ENCODE results near the gene ZCWPW1.
A peak's percentile ranks its signal among the peaks of the same experiment; 100 is the strongest.

ZCWPW1 gene

GRCh38 chr7:100433592-100434296, 5.2 kb upstream of the ZCWPW1 start:
- FAIRE-seq (no peak), DNase-seq (ENCODE audit: insufficient read length, low spot score) (no peak)

DNA sequence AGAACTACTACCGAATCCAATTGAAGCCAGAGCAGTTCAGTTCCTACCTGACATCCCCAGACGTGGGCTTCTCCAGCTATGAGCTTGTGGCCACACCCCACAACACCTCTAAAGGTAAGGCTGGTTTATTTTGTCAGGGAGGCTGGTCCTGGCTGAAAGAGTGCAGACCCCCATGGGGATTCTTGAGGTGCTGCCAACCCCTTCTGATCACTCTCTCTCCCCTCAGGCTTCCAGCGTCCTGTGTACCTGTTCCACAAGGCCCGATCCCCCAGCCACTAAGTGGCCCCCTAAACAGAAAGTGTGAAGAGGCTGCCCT, 4.7 kb upstream of the ZCWPW1 start:
- FAIRE-seq (no peak), DNase-seq (ENCODE audit: insufficient read length, low spot score) (no peak)

- DNase-seq (ENCODE audit: insufficient read length, low spot score) (no peak), FAIRE-seq (no peak)
Measured at GRCh38 chr7:100432621-100433275, 4.2 kb upstream of the ZCWPW1 start.

- FAIRE-seq, result no peak
Measured at GRCh38 chr7:100432053-100432452, 3.5 kb upstream of the ZCWPW1 start.

GRCh38 chr7:100431286-100431735, 2.8 kb upstream of the ZCWPW1 start:
- FAIRE-seq, result no peak
- DNase-seq (ENCODE audit: insufficient read length, low spot score), result no peak

More at GRCh38 chr7:100432053-100432452, 3.5 kb upstream of the ZCWPW1 start:
- DNase-seq (ENCODE audit: insufficient read length, low spot score), result no peak

DNA sequence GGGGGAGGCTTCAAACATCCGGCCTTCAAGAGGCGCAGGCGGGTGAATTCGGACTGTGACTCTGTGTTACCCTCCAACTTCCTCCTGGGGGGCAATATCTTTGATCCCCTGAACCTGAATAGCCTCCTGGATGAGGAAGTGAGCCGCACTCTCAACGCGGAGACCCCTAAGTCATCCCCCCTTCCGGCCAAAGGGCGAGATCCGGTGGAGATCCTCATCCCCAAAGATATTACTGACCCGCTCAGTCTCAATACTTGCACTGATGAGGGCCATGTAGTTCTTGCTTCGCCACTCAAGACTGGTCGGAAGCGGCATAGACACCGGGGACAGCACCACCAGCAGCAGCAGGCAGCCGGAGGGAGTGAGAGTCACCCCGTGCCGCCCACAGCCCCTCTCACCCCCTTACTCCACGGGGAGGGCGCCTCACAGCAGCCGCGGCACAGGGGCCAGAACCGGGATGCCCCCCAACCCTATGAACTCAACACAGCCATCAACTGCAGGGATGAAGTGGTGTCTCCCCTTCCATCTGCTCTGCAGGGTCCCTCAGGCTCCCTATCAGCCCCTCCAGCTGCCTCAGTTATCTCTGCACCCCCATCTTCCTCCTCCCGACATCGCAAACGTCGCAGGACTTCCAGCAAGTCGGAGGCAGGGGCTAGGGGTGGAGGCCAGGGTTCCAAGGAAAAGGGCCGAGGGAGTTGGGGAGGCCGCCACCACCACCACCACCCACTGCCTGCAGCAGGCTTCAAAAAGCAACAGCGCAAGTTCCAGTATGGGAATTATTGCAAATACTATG, 2.2 kb upstream of the ZCWPW1 start:
- DNase-seq (ENCODE audit: insufficient read length, low spot score) (no peak), FAIRE-seq (no peak)

- DNase-seq (ENCODE audit: insufficient read length, low spot score) (peak; percentile 86), FAIRE-seq (peak; percentile 67)
Measured at GRCh38 chr7:100429637-100430492, 1.4 kb upstream of the ZCWPW1 start, which contains the start of gene MEPCE. TSS of gene MEPCE (plus strand) at chr7:100429831. CDS start at chr7:100430019, 188 bp downstream.

GRCh38 chr7:100428967-100429636, 599 bp upstream of the ZCWPW1 start:
- FAIRE-seq, result no peak
- DNase-seq (ENCODE audit: insufficient read length, low spot score), result peak; percentile 87

DNA sequence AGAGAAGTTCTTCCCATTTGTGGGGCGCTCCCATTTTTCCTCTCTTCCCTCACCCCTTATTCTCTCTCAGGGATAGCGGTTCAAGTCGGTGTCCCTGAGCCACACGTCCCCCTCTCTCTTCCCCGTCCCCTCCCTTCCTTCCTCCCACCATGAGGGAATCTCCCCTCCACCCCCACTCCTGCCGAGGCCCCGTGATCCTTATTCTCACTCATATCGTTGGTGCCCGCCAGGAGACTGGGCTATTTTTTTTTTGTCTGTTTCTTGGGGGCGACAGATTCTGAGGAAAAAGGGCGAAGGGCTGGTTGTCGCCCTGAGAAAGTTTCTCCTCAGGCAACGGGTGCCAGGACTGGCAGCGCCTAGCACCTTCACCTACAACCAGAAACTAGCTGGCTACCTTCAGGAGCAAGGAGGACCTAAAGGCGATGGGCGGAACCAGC, 723 bp downstream of the ZCWPW1 start:
- DNase-seq (ENCODE audit: insufficient read length, low spot score), result no peak
- FAIRE-seq, result no peak

DNA sequence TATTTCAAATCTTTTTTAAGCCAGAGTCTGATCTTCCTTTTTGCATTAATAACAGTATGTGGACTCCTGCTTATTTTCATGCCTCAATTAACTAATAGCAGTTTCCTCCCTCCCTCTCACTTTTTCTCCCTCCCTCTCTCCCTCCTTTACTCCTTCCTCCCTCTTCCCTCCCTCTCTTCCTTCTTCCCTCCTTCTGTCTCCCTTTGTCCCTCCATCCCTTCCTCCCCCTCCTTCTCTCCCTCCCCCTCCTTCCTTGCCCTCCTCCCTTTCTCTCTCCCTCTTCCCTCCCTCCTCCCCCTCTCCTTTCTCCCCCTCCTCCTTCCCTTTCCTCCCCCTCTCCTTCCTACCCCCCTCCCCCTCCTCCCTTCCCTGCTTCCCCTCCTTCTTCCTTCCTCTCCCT, 2.0 kb downstream of the ZCWPW1 start:
- FAIRE-seq (no peak), DNase-seq (ENCODE audit: insufficient read length, low spot score) (no peak)

GRCh38 chr7:100425347-100425746, 3.2 kb downstream of the ZCWPW1 start:
- no peak for FAIRE-seq
- no peak for DNase-seq (ENCODE audit: insufficient read length, low spot score)

- FAIRE-seq, result no peak
Measured at GRCh38 chr7:100423315-100423714, 5.2 kb downstream of the ZCWPW1 start.

DNA sequence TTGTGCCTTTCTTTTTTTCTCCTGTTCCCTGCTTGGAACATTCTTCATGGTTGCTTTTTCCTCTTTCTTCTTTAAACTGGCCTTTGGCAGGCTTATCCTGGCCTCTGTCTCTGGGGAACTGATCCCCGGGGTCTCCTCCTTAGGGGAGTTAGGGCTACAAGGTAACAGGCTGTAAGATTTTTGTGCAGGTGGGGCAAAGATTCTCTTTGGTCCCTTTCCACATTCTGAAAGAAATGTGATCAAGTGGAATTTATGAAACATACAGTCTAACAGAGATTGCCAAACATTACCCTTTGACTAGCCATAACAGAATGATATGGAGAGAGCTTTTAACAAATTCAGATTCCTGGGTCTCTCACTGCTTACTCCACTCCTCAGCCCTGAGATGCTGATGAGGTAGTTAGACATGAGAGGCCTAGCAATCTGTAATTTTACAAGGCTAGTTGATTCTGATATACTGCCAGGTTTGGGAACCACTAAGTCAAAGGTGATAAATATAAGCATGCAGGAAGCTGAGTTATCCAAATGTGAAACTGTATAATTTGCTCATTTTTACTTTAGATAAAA, 8.8 kb downstream of the ZCWPW1 start:
- FAIRE-seq, result no peak
- no peak for DNase-seq (ENCODE audit: insufficient read length, low spot score)

More at GRCh38 chr7:100423315-100423714, 5.2 kb downstream of the ZCWPW1 start:
- DNase-seq (ENCODE audit: insufficient read length, low spot score), result no peak

DNA sequence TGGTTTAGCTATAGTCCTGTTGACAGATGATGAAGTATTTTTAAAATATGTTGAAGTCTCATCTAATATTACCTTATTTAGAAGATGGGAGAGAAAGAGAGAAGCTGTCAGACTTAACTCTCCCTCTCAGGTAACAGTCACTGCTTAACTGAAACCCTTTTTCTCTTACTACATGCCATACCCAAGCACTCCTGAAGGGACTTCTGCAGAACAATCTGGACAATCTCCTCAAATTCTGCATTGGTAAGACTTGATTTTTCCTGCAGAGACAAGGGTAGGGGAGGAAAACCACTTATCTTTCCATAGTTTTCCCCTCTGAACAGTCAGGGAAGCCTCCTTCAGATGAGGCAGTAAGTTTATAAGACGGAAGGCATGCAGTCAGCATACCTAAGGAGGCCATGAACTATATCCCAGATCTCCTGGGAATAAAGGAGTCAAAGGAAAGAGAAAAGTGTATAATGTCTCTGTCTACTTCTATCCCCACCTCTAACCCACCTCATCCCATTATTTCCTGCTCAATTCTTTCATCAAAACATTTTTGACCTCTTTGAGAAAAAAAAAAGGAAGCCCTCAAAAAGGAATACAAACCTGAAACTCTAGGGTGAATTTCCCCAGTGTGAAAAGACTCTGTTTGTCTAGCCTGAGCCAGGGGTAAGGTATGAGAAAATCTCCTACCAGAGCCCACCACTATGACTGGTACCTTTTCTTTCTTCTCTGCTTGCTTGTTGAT, 9.4 kb downstream of the ZCWPW1 start:
- DNase-seq (ENCODE audit: insufficient read length, low spot score), result no peak

DNA sequence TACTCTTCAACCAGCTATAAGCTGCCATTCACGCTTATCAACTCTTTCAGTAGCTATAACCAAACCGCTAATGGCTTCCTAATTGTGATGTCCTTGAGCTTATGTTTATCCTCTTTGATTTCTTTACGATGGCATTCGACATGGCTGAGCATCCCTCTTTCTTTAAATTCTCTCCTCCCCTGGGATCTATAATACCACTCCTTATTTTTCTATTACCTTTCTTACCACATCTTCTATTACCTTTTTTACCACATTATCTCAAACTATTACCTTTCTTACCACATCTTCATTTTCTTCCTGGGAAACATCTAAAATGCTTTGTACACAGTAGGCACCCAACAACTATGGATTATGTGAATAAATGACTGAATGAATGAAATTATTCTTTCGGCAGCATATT, 13.1 kb downstream of the ZCWPW1 start:
- FAIRE-seq (no peak), DNase-seq (ENCODE audit: insufficient read length, low spot score) (no peak)

More for the DNA sequence above, 9.4 kb downstream of the ZCWPW1 start:
- FAIRE-seq, result no peak

DNA sequence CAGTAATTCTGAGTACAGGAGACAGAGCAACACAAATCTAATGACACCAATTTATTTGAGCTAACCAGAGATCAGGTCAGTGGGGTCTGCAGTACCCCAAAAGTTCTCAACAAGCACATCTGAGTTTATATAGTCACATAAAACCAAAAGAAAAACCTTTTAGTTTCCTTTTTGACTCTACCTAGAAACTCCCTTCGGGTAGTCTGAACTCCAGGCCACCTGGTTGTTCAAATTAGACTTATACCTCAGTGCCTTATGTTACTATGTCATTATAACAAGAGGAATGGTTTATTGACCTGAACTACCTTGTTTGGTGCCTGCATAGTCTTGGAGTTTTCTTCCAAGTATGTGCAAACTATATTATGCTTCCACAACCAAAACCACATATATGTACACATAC, 14.6 kb downstream of the ZCWPW1 start:
- DNase-seq (ENCODE audit: insufficient read length, low spot score), result no peak
- FAIRE-seq, result no peak

GRCh38 chr7:100413346-100413745, 15.2 kb downstream of the ZCWPW1 start:
- DNase-seq (ENCODE audit: insufficient read length, low spot score) (no peak), FAIRE-seq (no peak)

GRCh38 chr7:100411101-100411500, 17.4 kb downstream of the ZCWPW1 start:
- DNase-seq (ENCODE audit: insufficient read length, low spot score) (no peak), FAIRE-seq (no peak)

Measured in HTR-8/SVneo (cell line).